IMR-90 (cell line): ENCODE measurements around the gene CEBPA. TPM values are rescaled to one million over a fixed set of nuclear protein-coding genes. Genes with fewer than 3 reads are reported as not detected.

Experiments
- ATAC-seq: fragments of 200-7000 bp; cut with Tn5 transposase; 2 replicates; pipeline ENCODE4 v1.9.1; 2020; ENCODE audit warnings: low read depth, mild to moderate bottlenecking, moderate library complexity
- BruUV-seq: library from RNA; stranded (reverse); fragments of 400-500 nt; replicated peaks from 2 replicates; lab custom pipeline; 2021; lab: Mats Ljungman, UMichigan
- CTCF ChIA-PET: fragments of 300-600 bp; formaldehyde crosslinking; extraction: SDS; loops from one replicate; lab custom pipeline; 2021; ENCODE audit warnings: antibody characterized with exemption; lab: Yijun Ruan, JAX
- POLR2A ChIA-PET: fragments of 300-600 bp; sonication (Branson Sonifier 250); formaldehyde crosslinking; loops from one replicate; lab custom pipeline; 2022; ENCODE audit warnings: antibody characterized with exemption; ENCODE audit not compliant: unreplicated experiment; lab: Charles Lee
- DNase-seq: peaks from one replicate; pipeline ENCODE4 v3.0.0; 2013
- H2AFZ ChIP-seq: replicated peaks from 2 replicates; pipeline ENCODE3; 2013; ENCODE audit warnings: low read length, mild to moderate bottlenecking; ENCODE audit not compliant: poor library complexity
- H2AK5ac ChIP-seq: 2 replicates; pipeline ENCODE4 v1.6.1; 2013; ENCODE audit warnings: low read depth, low read length, inconsistent platforms
- H2AK9ac ChIP-seq: replicated peaks from 2 replicates; pipeline ENCODE3; 2013; ENCODE audit warnings: mild to moderate bottlenecking, low read depth, low read length, moderate library complexity; ENCODE audit not compliant: poor library complexity
- H2BK120ac ChIP-seq: 2 replicates; pipeline ENCODE4 v1.6.1; 2013; ENCODE audit warnings: low read depth, low read length, inconsistent platforms
- H2BK15ac ChIP-seq: 3 replicates; pipeline ENCODE4 v1.6.1; 2013; ENCODE audit warnings: low read depth, low read length, inconsistent platforms
- H2BK20ac ChIP-seq: 2 replicates; pipeline ENCODE4 v1.6.1; 2013; ENCODE audit warnings: low read depth, mild to moderate bottlenecking, inconsistent platforms, low read length, moderate library complexity
- H2BK5ac ChIP-seq: 2 replicates; pipeline ENCODE4 v1.6.1; 2013; ENCODE audit warnings: mild to moderate bottlenecking, low read depth, low read length, inconsistent platforms; ENCODE audit not compliant: poor library complexity, severe bottlenecking
- H3K14ac ChIP-seq: replicated peaks from 2 replicates; pipeline ENCODE4 v1.6.1; 2013; ENCODE audit warnings: low read depth, low read length, inconsistent platforms
- H3K18ac ChIP-seq: 2 replicates; pipeline ENCODE4 v1.6.1; 2013; ENCODE audit warnings: low read depth, low read length, control low read depth
- H3K23ac ChIP-seq: 2 replicates; pipeline ENCODE4 v1.6.1; 2013; ENCODE audit warnings: low read depth, low read length, inconsistent platforms
- H3K27ac ChIP-seq: 2 replicates; pipeline ENCODE4 v1.5.1; 2013; ENCODE audit warnings: mild to moderate bottlenecking, control low read depth, low read length; ENCODE audit not compliant: insufficient read depth
- H3K27me3 ChIP-seq: 2 replicates; pipeline ENCODE4 v1.6.1; 2013; ENCODE audit warnings: low read length; ENCODE audit not compliant: control insufficient read depth, insufficient read depth
- H3K36me3 ChIP-seq: 2 replicates; pipeline ENCODE4 v1.6.1; 2013; ENCODE audit warnings: low read length, mixed read lengths; ENCODE audit not compliant: control insufficient read depth, insufficient read depth
- H3K4ac ChIP-seq: 2 replicates; pipeline ENCODE4 v1.6.1; 2013; ENCODE audit warnings: low read depth, low read length, inconsistent platforms
- H3K4me1 ChIP-seq: 2 replicates; pipeline ENCODE4 v1.6.1; 2013; ENCODE audit warnings: low read length, mixed read lengths; ENCODE audit not compliant: control insufficient read depth, insufficient read depth
- H3K4me2 ChIP-seq: 2 replicates; pipeline ENCODE4 v1.6.1; 2013; ENCODE audit warnings: low read depth, mild to moderate bottlenecking, control low read depth, low read length, moderate library complexity
- H3K4me3 ChIP-seq: 2 replicates; pipeline ENCODE4 v1.5.1; 2013; ENCODE audit warnings: low read depth, mild to moderate bottlenecking, control low read depth, low read length, moderate library complexity; ENCODE audit not compliant: insufficient read depth
- H3K56ac ChIP-seq: 2 replicates; pipeline ENCODE4 v1.6.1; 2013; ENCODE audit warnings: low read length, inconsistent platforms; ENCODE audit not compliant: insufficient read depth; ENCODE audit errors: extremely low read depth
- H3K79me1 ChIP-seq, 2 experiments: 2 replicates each; pipeline ENCODE4 v1.6.1; 2013; ENCODE audit warnings: low read length in 2 of 2, inconsistent platforms in 1 of 2, low read depth in 1 of 2
- H3K9ac ChIP-seq: 2 replicates; pipeline ENCODE4 v1.6.1; 2013; ENCODE audit warnings: low read depth, low read length, control low read depth
- H3K9me1 ChIP-seq: 2 replicates; pipeline ENCODE4 v1.6.1; 2013; ENCODE audit warnings: low read length, inconsistent platforms; ENCODE audit not compliant: insufficient read depth
- H3K9me3 ChIP-seq: 2 replicates; pipeline ENCODE4 v1.6.1; 2013; ENCODE audit warnings: low read length; ENCODE audit not compliant: control insufficient read depth, insufficient read depth
- H4K20me1 ChIP-seq: 2 replicates; pipeline ENCODE4 v1.6.1; 2013; ENCODE audit warnings: low read length, inconsistent platforms; ENCODE audit not compliant: insufficient read depth
- H4K5ac ChIP-seq: 2 replicates; pipeline ENCODE4 v1.6.1; 2013; ENCODE audit warnings: mild to moderate bottlenecking, low read depth, low read length, control low read depth
- H4K8ac ChIP-seq, 2 experiments: 2 replicates each; pipeline ENCODE4 v1.6.1; 2013; ENCODE audit warnings: low read depth in 2 of 2, low read length in 2 of 2, control low read depth in 1 of 2, inconsistent platforms in 1 of 2
- H4K91ac ChIP-seq: 2 replicates; pipeline ENCODE4 v1.6.1; 2013; ENCODE audit warnings: low read depth, low read length, inconsistent platforms; ENCODE audit not compliant: insufficient read depth
- CEBPB ChIP-seq: IDR thresholded peaks from 2 replicates; pipeline ENCODE4 v1.6.1; 2012; ENCODE audit warnings: low read depth, low read length, improper control_type of control experiment
- CHD1 ChIP-seq: IDR thresholded peaks from 2 replicates; pipeline ENCODE4 v1.6.1; 2012; ENCODE audit warnings: low read depth, low read length, improper control_type of control experiment
- CTCF ChIP-seq: conservative IDR thresholded peaks from 2 replicates; pipeline ENCODE4 v1.5.1; 2012; ENCODE audit warnings: mild to moderate bottlenecking, low read depth, low read length, improper control_type of control experiment
- MAFK ChIP-seq: IDR thresholded peaks from 2 replicates; pipeline ENCODE4 v1.6.1; 2012; ENCODE audit warnings: low read depth, low read length, improper control_type of control experiment
- MAZ ChIP-seq: IDR thresholded peaks from 2 replicates; pipeline ENCODE4 v1.6.1; 2012; ENCODE audit warnings: low read depth, mild to moderate bottlenecking, low read length, improper control_type of control experiment, moderate library complexity, borderline replicate concordance
- MXI1 ChIP-seq: IDR thresholded peaks from 2 replicates; pipeline ENCODE4 v1.6.1; 2012; ENCODE audit warnings: low read depth, mild to moderate bottlenecking, low read length, moderate library complexity, borderline replicate concordance
- NFE2L2 ChIP-seq: fragments of 150-350 bp; IDR thresholded peaks from 2 replicates; pipeline ENCODE4 v1.6.1; 2016; ENCODE audit warnings: low read depth, mild to moderate bottlenecking, low read length
- POLR2A ChIP-seq: IDR thresholded peaks from 2 replicates; pipeline ENCODE4 v1.6.1; 2012; ENCODE audit warnings: mild to moderate bottlenecking, low read depth, low read length
- RAD21 ChIP-seq: IDR thresholded peaks from 2 replicates; pipeline ENCODE4 v1.6.1; 2012; ENCODE audit warnings: low read length, improper control_type of control experiment
- RCOR1 ChIP-seq: IDR thresholded peaks from 2 replicates; pipeline ENCODE4 v1.6.1; 2012; ENCODE audit warnings: mild to moderate bottlenecking, low read length, improper control_type of control experiment; ENCODE audit not compliant: insufficient replicate concordance
- RFX5 ChIP-seq: IDR thresholded peaks from 2 replicates; pipeline ENCODE4 v1.8.0; 2012; ENCODE audit warnings: low read depth, mild to moderate bottlenecking, low read length, moderate library complexity
- USF2 ChIP-seq: fragments of 150-350 bp; IDR thresholded peaks from 2 replicates; pipeline ENCODE4 v1.6.1; 2017; ENCODE audit warnings: mild to moderate bottlenecking, antibody characterized with exemption, low read length, low read depth
- dilution Hi-C: fragments of 300-500 bp; cut with HindIII; formaldehyde crosslinking; loops from one replicate; pipeline ENCODE4 v1.14.3; 2018; ENCODE audit warnings: low sequenced_read_pairs; ENCODE audit not compliant: unreplicated experiment
- in situ Hi-C: fragments of 300-500 bp; cut with MboI; formaldehyde crosslinking; loops from 3 replicates; pipeline ENCODE4 v1.14.3; 2019; ENCODE audit warnings: low sequenced_read_pairs, inconsistent platforms, mixed read lengths
- intact Hi-C: fragments of 100-400 bp; cut with micrococcal nuclease; formaldehyde crosslinking; loops from 2 replicates; pipeline ENCODE4 v1.10.0; 2022
- polyA plus RNA-seq, 3 experiments: library from polyadenylated mRNA; depleted of rRNA; stranded (reverse); fragments of >200 nt; gene quantifications; 2 replicates each; pipeline ENCODE4 v1.2.3, GENCODE V29; 2012; ENCODE audit warnings: low replicate concordance in 1 of 3
- total RNA-seq: library from RNA; depleted of rRNA; stranded (reverse); fragments of >200 nt; gene quantifications from 2 replicates; pipeline ENCODE4 v1.2.3, GENCODE V29; 2012

CEBPA gene
- total and polyA plus RNA-seq, 2 of the 4 experiments (the other 2 are of a cell fraction), result under 0.01 to 0.09 TPM

- DNase-seq (no peak), ATAC-seq (no peak)
- POLR2A ChIA-PET, result no interaction called here
- no peak overlapping the region for H3K23ac ChIP-seq
- no peak overlapping the region for H2BK5ac ChIP-seq
- H2AFZ ChIP-seq, result no peak overlapping the region
- H2BK20ac ChIP-seq, result no peak overlapping the region
- peaks cover 21% of the 10 kb centered on the region for H3K27me3 ChIP-seq
- no peak overlapping the region for H2AK5ac ChIP-seq
- intact Hi-C loops, result no loop called here
- H3K9me3 ChIP-seq, result peaks cover 8% of the 10 kb centered on the region; the same call in 1 of the 2 replicates
- H4K20me1 ChIP-seq, result no peaks in the 10 kb centered on the region
- no peak overlapping the region for H2BK120ac ChIP-seq
- H3K9ac ChIP-seq, result no peak overlapping the region
- no peak overlapping the region for H3K18ac ChIP-seq
- H3K27ac ChIP-seq, result no peak overlapping the region
- no peak overlapping the region for H4K5ac ChIP-seq
- H3K36me3 ChIP-seq, result no peaks in the 10 kb centered on the region
- CTCF ChIA-PET, result no interaction called here
- H2AK9ac ChIP-seq, result no peak overlapping the region
- no peak overlapping the region for H3K56ac ChIP-seq
- H4K8ac ChIP-seq, result no peak overlapping the region
- H3K79me1 ChIP-seq, result no peaks in the 10 kb centered on the region
- H3K9me1 ChIP-seq, result no peaks in the 10 kb centered on the region
- no peak overlapping the region for H3K4me2 ChIP-seq
- H2BK15ac ChIP-seq, result no peak overlapping the region
- no TSS peak for BruUV-seq
- H3K4me1 ChIP-seq, result peaks cover 3% of the 10 kb centered on the region; the same call in 1 of the 2 replicates
- H3K4me3 ChIP-seq, result no peak overlapping the region
- TF ChIP-seq NFE2L2 (no peak), RFX5 (no peak), RCOR1 (no peak), CHD1 (no peak), CEBPB (no peak), CTCF (no peak), MAFK (no peak), USF2 (no peak), RAD21 (no peak), MAZ (no peak), MXI1 (no peak), POLR2A (no peak)
- H4K91ac ChIP-seq, result no peak overlapping the region
- H3K4ac ChIP-seq, result no peak overlapping the region
- dilution Hi-C loops, result no loop called here
- H3K14ac ChIP-seq, result no peak overlapping the region
- in situ Hi-C loops, result no loop called here
Measured at GRCh38 chr19:33289261-33289660, 13.1 kb downstream of the CEBPA start.
